ENCODE results near the gene TOP3A.

- TF ChIP-seq TCF7 (CRISPR knock-in tag; IDR thresholded peaks at IDR 0.05; ENCODE audit: low read depth) = no peak
- TF ChIP-seq CTCF (IDR thresholded peaks at IDR 0.05) = no peak
- TF ChIP-seq ARID4B (CRISPR knock-in tag; IDR thresholded peaks at IDR 0.05; ENCODE audit: borderline replicate concordance) = no peak
- TF ChIP-seq FOXJ3 (CRISPR knock-in tag; IDR thresholded peaks at IDR 0.05; ENCODE audit: borderline replicate concordance) = no peak
- TF ChIP-seq FOXP1 (CRISPR knock-in tag; IDR thresholded peaks at IDR 0.05; ENCODE audit: borderline replicate concordance) = no peak
- TF ChIP-seq CDX4 (CRISPR knock-in tag; IDR thresholded peaks at IDR 0.05; ENCODE audit: borderline replicate concordance) = no peak
- TF ChIP-seq ETV6 (CRISPR knock-in tag; IDR thresholded peaks at IDR 0.05) = no peak
- TF ChIP-seq ATF3 (CRISPR knock-in tag; conservative IDR thresholded peaks at IDR 0.05) = no peak
Observed at GRCh38 chr17:18278867-18279266, 35.9 kb downstream of the TOP3A start.

Measured in WTC11 (cell line).